ENCODE data around the gene EXO1.
"Not testable (repeated sequence)": the region's sequence is repeated elsewhere in the genome, so short reads cannot be mapped to it uniquely, and the experiment has no call there.

EXO1 gene

GRCh38 chr1:241836941-241837340 lies 11.1 kb upstream of the EXO1 start:
- no peak for DNase-seq (ENCODE audit: low spot score)

- no peak for DNase-seq (ENCODE audit: low spot score)
Measured at GRCh38 chr1:241837416-241837815, 10.6 kb upstream of the EXO1 start.

GRCh38 chr1:241837901-241838300 lies 10.1 kb upstream of the EXO1 start:
- DNase-seq (ENCODE audit: low spot score), result no peak

- DNase-seq (ENCODE audit: low spot score), result no peak
Measured at GRCh38 chr1:241838897-241839296, 9.1 kb upstream of the EXO1 start.

GRCh38 chr1:241839369-241839979 lies 8.5 kb upstream of the EXO1 start:
- no peak for DNase-seq (ENCODE audit: low spot score)

GRCh38 chr1:241840164-241840563 lies 7.8 kb upstream of the EXO1 start:
- no peak for DNase-seq (ENCODE audit: low spot score)

- no peak for DNase-seq (ENCODE audit: low spot score)
Measured at GRCh38 chr1:241841691-241842090, 6.3 kb upstream of the EXO1 start.

GRCh38 chr1:241842565-241842964 lies 5.4 kb upstream of the EXO1 start:
- DNase-seq (ENCODE audit: low spot score), result no peak

GRCh38 chr1:241844593-241844992 lies 3.4 kb upstream of the EXO1 start:
- DNase-seq (ENCODE audit: low spot score), result no peak

GRCh38 chr1:241846375-241846774 lies 1.6 kb upstream of the EXO1 start:
- no peak for DNase-seq (ENCODE audit: low spot score)

- no peak for DNase-seq (ENCODE audit: low spot score)
Measured at GRCh38 chr1:241846862-241847539, 1.0 kb upstream of the EXO1 start.

- DNase-seq (ENCODE audit: low spot score), result no peak
Measured at GRCh38 chr1:241847540-241847795, 536 bp upstream of the EXO1 start.

- no peak for DNase-seq (ENCODE audit: low spot score)
Measured at GRCh38 chr1:241848686-241849344, 811 bp downstream of the EXO1 start.

- DNase-seq (ENCODE audit: low spot score), result no peak
Measured at GRCh38 chr1:241849345-241849695, 1.3 kb downstream of the EXO1 start.

GRCh38 chr1:241855545-241856140 lies 7.6 kb downstream of the EXO1 start:
- DNase-seq (ENCODE audit: low spot score), result not testable (repeated sequence)

GRCh38 chr1:241857131-241857530 lies 9.1 kb downstream of the EXO1 start:
- no peak for DNase-seq (ENCODE audit: low spot score)

GRCh38 chr1:241860922-241861321 lies 12.9 kb downstream of the EXO1 start:
- no peak for DNase-seq (ENCODE audit: low spot score)

- DNase-seq (ENCODE audit: low spot score), result no peak
Measured at GRCh38 chr1:241869022-241869421, 21.0 kb downstream of the EXO1 start.

- no peak for DNase-seq (ENCODE audit: low spot score)
Measured at GRCh38 chr1:241870336-241870735, 22.3 kb downstream of the EXO1 start.

- DNase-seq (ENCODE audit: low spot score), result no peak
Measured at GRCh38 chr1:241870746-241871430, 22.9 kb downstream of the EXO1 start.

- DNase-seq (ENCODE audit: low spot score), result no peak
Measured at GRCh38 chr1:241881440-241881839, 33.4 kb downstream of the EXO1 start.

GRCh38 chr1:241883159-241883558 lies 35.2 kb downstream of the EXO1 start:
- no peak for DNase-seq (ENCODE audit: low spot score)
